Vagina (tissue), 2 donors: ENCODE results near the gene CBY3. TPM values are rescaled to one million over a fixed set of nuclear protein-coding genes. Genes with fewer than 3 reads are reported as not detected.
A peak's percentile ranks its signal among the peaks of the same experiment; 100 is the strongest.
"Not testable (repeated sequence)": the region's sequence is repeated elsewhere in the genome, so short reads cannot be mapped to it uniquely, and the experiment has no call there.

Experiments
- DNase-seq, 2 donors: peaks; one replicate each; pipeline ENCODE4 v3.0.0-alpha.2; 2017; ENCODE audit errors: extremely low spot score in 2 of 2
- H3K27ac ChIP-seq: fragments of 200-600 bp; sonication (generic); one replicate; pipeline ENCODE4 v1.5.1; 2019
- H3K27me3 ChIP-seq: fragments of 200-600 bp; sonication (generic); one replicate; pipeline ENCODE4 v1.5.1; 2019
- H3K36me3 ChIP-seq, 2 donors: fragments of 200-600 bp; sonication (generic); one replicate each; pipeline ENCODE4 v1.5.1; 2017 to 2019
- H3K4me1 ChIP-seq: fragments of 200-600 bp; sonication (generic); one replicate; pipeline ENCODE4 v1.5.1; 2019
- H3K4me3 ChIP-seq, 2 donors: fragments of 200-600 bp; sonication (generic); 1 replicate in 1 of 2; 2 replicates in 1 of 2; pipeline ENCODE4 v1.5.1; 2016 to 2019
- H3K9me3 ChIP-seq: fragments of 200-600 bp; sonication (generic); one replicate; pipeline ENCODE4 v1.5.1; 2019
- POLR2AphosphoS5 ChIP-seq, 2 donors: sonication (generic); formaldehyde crosslinking; IDR thresholded peaks; one replicate each; pipeline ENCODE4 v1.9.0; 2017; ENCODE audit warnings: antibody characterized with exemption in 2 of 2, mild to moderate bottlenecking in 2 of 2, low read depth in 1 of 2; ENCODE audit not compliant: insufficient read depth in 1 of 2
- intact Hi-C: fragments of 100-400 bp; cut with DNase I; formaldehyde crosslinking; loops from one replicate; pipeline ENCODE4 v1.15.1; 2023
- small RNA-seq: library from RNA; depleted of rRNA; stranded (forward); fragments of <200 nt; gene quantifications from one replicate; pipeline ENCODE3, GENCODE V24; 2016
- total RNA-seq: library from RNA; depleted of rRNA; stranded (reverse); fragments of >200 nt; gene quantifications from one replicate; pipeline ENCODE4 v1.2.3, GENCODE V29; 2016

CBY3 gene
- total RNA-seq, 1 donor from 2014 or later, result not detected

- DNase-seq, H3K36me3 ChIP-seq, intact Hi-C loops: not testable (repeated sequence)
Measured at GRCh38 chr5:179642626-179643025, 38.2 kb downstream of the CBY3 start.

GRCh38 chr5:179641745-179642144, 39.1 kb downstream of the CBY3 start:
- H3K36me3 ChIP-seq, intact Hi-C loops, H3K27me3 ChIP-seq, H3K4me3 ChIP-seq, H3K9me3 ChIP-seq, H3K27ac ChIP-seq, H3K4me1 ChIP-seq, DNase-seq: not testable (repeated sequence)

More at GRCh38 chr5:179642626-179643025, 38.2 kb downstream of the CBY3 start:
- not testable (repeated sequence) for H3K4me1 ChIP-seq, H3K9me3 ChIP-seq, H3K4me3 ChIP-seq, H3K27ac ChIP-seq, H3K27me3 ChIP-seq

DNA sequence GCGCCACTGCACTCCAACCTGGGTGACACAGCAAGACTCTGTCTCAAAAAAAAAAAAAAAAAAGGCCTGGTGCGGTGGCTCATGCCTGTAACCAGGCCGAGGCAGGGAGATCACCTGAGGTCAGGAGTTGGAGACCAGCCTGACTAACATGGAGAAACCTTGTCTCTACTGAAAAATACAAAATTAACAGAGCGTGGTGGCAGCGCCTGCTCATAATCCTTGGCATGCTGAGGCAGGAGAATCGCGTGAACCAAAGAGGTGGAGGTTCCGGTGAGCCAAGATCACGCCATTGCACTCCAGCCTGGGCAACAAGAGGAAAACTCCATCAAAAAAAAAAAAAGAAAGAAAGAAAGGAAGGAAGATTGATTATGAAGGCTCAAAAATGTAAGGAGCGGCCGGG, 41.5 kb downstream of the CBY3 start:
- H3K4me1 ChIP-seq, H3K4me3 ChIP-seq, H3K36me3 ChIP-seq, H3K27me3 ChIP-seq, intact Hi-C loops, H3K9me3 ChIP-seq, DNase-seq, H3K27ac ChIP-seq: not testable (repeated sequence)
- TF ChIP-seq POLR2AphosphoS5 (IDR thresholded peaks at IDR 0.05; ENCODE audit: insufficient read depth in 1 of 2, low read depth in 1 of 2), result peak in 1 of 2 donors; percentile 60

DNA sequence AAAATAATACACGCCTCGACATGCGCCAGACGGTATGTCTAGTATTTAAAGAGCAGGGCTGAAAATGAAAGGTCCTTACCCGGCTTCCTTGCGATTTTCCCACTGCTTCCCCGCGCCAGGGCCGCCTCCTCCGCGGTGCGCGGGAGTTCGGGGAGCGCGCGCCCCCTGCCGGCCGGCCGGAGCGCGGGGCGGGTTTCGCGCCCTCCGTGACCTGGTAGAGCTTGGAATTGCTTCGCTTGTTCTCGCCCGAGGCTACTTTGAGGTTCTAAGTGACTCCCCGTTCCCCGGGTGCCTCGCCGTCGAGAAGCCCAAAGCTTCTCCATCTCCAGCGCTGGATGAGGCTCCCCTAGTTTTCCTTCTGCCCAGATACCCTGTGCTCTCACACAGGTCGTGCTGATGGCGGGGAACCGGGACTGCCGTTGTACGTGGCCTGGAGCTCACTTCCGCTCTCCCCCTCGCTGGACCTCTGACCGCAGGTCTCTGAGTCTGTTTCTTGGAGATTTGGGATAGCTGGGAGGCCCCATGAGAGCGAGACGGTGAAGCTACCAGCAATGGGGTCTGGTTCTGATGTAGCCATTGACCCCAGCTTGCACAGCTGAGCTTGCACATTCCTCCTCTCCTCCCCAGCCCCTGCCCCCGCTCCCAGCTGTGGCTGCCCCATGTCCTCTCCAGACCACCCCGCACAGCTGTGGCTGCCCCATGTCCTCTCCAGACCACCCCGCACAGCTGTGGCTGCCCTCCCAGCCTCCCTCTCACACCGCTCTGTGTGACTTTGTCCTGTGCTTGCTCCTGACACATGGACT, 46.3 kb downstream of the CBY3 start:
- H3K36me3 ChIP-seq, H3K27me3 ChIP-seq, DNase-seq, intact Hi-C loops, H3K27ac ChIP-seq, H3K4me3 ChIP-seq, H3K4me1 ChIP-seq, H3K9me3 ChIP-seq: not testable (repeated sequence)

GRCh38 chr5:179633501-179634369, 47.1 kb downstream of the CBY3 start:
- H3K27me3 ChIP-seq, DNase-seq, H3K9me3 ChIP-seq, intact Hi-C loops, H3K36me3 ChIP-seq, H3K4me1 ChIP-seq, H3K27ac ChIP-seq: not testable (repeated sequence)
- H3K4me3 ChIP-seq, result peak overlapping the region; percentile 26 to 35

Small RNA genes lying within 50 kb of the gene (small RNA-seq; reads per million reads assigned to genes)
- gene RF00017, result not detected

Other genes starting within 250 kb of the CBY3 start
- gene RUFY1, start 130.5 kb downstream of the CBY3 start, total RNA-seq, result 35.6 TPM
- gene HNRNPH1, start 57.4 kb downstream of the CBY3 start, total RNA-seq, result 483 TPM
- gene CANX, start 17.9 kb upstream of the CBY3 start, total RNA-seq, result 208 TPM
- gene MAML1, start 51.8 kb upstream of the CBY3 start, total RNA-seq, result 25.3 TPM
- 10.6 TPM for gene LTC4S, start 113.0 kb upstream of the CBY3 start, total RNA-seq
- gene MGAT4B, start 125.8 kb upstream of the CBY3 start, total RNA-seq, result 95.5 TPM
- gene SQSTM1, start 139.9 kb upstream of the CBY3 start, total RNA-seq, result 373 TPM
- gene MRNIP, start 177.8 kb upstream of the CBY3 start, total RNA-seq, result 53.8 TPM
- 125 TPM for gene TBC1D9B, start 226.9 kb upstream of the CBY3 start, total RNA-seq